NOMO-1 treated with DMSO at 0.1 percent for 48 hours (cell line): Measurements from ENCODE around the gene CYP27B1.
A peak's percentile ranks its signal among the peaks of the same experiment; 100 is the strongest.

Experiments
- DNase-seq: peaks from one replicate; lab custom pipeline; 2025; ENCODE audit not compliant: unreplicated experiment; lab: John Stamatoyannopoulos, UW

Gene CYP27B1

GRCh38 chr12:57767305-57767698, 424 bp upstream of the CYP27B1 start:
- DNase-seq, result no peak

DNA sequence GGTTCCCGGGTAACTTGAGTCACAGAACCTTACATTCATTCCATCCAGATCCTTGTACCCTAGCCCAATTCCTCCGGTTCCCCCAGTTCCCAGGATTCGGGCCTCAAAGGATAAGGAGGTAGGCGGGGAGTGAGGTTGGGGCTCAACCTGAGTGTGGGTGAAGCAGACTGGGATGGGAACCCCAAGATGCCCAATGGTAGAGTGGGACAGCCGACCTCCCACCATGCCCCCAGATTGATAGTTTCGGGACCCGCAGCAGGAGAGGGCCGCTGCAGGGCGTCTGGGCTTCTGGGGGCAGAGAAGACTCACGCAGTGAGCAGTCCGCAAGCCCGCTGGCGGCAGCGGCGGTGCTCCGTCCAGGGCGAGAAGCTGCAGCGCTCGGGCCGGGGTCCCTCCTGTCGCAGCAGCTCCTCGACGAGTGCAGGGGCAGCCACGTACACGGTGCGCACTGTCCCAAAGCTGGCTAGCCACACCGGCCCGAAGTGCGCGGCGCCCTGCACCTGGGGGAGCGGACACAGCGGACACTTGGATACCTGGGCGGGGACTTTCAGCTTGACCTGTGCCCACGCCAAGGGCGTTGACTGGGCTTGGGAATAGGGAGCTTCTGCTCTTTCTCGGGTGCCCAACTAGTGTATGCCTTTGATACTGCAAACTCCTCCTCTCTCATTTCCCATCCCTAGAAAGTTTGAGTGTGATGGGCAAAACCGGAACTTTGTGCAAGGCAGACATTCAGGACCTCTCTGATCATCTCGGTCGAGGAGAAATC, 997 bp downstream of the CYP27B1 start:
- no peak for DNase-seq

DNA sequence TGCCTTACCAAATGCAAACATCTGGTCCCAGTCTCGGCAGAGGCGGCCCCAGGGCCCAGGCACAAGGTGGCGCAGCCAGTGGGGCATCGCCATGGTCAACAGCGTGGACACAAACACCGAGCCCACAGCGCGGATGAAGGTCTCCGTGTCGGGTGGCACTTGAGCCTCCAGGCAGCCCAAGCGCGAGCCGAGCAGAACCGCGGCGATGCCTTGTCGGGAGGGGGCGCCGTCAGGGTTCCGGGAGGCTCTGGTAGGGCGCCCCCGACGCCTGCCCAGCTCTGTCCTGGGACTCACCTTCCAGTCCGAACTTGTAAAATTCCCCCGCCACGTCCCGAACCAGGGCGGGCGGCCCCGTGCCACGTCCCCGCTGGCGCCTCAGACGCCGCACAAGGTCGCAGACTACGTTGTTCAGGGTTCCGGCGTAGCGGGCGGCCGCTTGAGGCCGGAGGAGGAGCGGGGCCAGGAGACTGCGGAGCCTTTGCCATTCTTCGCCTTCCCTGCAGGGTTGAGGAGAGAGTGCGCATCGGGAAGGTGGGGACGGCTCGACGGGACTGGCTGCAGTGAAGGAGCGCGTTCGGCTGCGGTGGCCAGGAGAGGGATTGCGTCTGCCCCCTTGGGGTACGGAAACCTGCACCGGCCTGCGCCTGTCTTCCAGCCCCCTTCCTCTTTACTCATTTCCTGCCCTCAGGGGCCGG, 1.7 kb downstream of the CYP27B1 start:
- no peak for DNase-seq

GRCh38 chr12:57764662-57765002, 2.2 kb downstream of the CYP27B1 start:
- DNase-seq, result no peak

GRCh38 chr12:57763881-57764661, 2.8 kb downstream of the CYP27B1 start:
- no peak for DNase-seq

- DNase-seq, result no peak
Measured at GRCh38 chr12:57762463-57762862, 4.4 kb downstream of the CYP27B1 start.

- no peak for DNase-seq
Measured at GRCh38 chr12:57761391-57761998, 5.4 kb downstream of the CYP27B1 start.

GRCh38 chr12:57760347-57760982, 6.4 kb downstream of the CYP27B1 start:
- DNase-seq, result no peak

DNA sequence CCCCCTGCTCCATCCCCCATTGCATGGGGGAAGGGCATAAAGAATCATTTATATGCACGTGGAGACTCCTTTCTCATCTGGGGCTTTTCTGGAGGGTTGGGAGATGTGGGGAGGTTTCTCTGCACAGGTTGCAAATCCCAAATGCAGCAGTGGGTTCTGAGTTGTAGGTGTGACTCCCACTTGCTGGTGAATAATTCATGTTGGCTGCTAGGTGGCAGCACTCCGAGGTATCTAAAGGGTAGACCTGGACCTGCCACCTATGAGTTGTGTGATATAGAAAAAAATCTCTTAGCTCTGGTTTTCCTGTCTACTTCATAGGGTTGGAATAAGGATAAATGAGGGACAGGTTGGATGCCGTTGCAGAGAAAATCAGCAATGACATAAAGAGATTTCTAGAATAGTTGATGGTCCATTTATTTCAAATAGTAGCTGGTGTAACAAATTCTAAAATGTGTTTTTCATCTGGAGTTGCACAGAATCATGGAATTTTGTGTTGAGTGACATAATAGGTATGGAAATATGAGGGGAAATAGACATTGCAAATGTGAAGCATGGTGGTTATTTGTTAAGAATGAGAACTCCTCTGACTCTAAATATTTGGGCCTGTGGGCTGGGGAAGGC, 7.4 kb downstream of the CYP27B1 start:
- DNase-seq, result no peak

GRCh38 chr12:57758552-57759359, 8.1 kb downstream of the CYP27B1 start:
- DNase-seq, result no peak

DNA sequence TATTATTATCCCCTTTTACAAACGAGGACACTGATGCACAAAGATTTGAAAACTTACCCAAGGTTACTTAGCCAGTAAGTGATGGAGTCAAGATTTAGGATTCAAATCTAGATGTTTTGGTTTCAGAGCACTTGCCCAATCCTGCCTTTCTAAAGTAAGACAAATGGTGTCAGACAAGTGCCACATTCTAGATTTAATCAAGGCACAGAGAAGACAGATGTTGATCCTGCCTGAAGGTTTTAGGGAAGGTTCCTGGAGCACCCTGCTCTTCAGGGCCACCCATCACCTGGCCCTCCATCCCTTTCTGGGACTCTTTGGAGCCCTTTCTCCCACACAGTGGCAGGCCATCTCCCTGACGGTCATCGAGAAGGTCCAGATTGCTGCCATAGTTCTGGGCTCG, 9.1 kb downstream of the CYP27B1 start:
- DNase-seq, result no peak

DNA sequence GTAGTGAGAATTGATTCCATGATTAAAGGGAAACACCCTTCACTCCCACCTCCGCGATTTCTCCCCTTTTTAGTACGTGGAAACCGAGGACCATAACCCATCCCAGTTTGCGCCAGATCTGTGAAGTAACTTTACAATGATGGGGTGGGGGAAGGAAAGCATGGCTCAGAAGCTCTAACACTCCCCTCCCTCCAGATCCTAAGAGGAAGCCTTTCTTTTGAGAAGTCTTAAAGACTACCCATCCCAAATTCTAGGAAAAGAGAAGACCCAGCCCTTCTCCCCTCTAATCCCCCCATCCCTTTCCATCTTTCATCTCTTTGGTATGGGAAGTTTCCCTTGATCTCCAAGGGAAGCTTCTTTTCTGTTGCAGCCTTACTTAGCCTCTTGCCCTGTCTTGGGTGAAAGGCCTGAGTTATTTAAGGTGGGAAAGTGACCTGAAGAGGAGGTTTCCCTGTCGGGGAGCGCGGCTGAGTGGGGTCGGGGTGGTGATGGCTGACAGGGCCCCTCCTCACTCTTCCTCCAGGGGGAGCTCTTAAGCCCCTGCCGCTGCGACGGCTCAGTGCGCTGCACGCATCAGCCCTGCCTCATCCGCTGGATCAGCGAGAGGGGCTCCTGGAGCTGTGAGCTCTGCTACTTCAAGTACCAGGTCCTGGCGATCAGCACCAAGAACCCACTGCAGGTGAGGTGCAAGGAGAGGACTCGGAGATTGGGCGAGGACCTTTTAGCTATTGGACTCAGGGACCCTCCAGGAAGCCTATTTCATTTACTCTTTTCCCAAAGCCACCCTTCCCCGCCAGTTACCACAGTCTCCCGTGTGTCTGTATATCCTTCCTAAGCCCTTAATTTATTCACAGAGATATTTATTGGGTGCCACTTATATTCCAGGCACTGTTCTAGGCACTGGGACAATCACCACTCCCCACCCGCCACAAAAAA, 10.2 kb downstream of the CYP27B1 start:
- DNase-seq, result peak; percentile 53

DNA sequence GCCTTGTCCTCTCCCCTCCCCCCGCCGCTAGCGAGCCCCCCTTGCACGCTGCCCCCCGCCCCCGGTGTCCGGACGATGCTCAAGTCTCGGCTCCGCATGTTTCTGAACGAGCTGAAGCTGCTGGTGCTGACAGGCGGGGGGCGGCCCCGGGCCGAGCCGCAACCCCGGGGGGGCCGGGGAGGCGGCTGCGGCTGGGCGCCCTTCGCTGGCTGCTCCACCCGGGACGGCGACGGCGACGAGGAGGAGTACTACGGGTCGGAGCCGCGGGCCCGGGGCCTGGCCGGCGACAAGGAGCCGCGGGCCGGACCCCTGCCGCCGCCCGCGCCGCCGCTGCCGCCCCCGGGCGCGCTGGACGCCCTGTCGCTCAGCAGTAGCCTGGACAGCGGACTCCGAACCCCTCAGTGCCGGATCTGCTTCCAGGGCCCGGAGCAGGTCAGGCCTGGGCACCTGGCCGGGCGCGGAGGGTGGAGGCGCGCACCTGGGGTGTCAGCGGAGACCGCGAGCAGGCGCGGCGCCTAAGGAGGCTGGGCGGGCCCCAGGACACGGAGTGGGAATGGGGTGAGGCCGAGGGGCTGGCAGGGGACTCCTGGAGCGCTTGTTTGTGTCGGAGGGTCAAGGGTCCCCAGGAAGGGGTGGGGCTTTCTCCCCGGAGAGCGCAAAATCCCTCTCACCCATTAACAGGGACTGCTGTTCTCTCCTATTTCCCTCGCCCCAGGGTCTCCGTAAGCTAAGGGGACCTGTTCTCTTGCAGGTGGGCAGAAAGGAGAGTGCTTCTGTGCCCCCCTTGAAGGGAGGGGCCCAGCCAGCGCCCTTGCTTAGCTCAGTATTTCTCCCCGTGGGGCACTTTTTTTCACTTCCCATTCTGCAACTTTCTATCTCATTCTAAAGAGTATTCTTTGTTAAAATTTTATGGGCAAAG, 11.2 kb downstream of the CYP27B1 start:
- DNase-seq, result peak; percentile 34

- DNase-seq, result no peak
Measured at GRCh38 chr12:57755194-57755453, 11.8 kb downstream of the CYP27B1 start.

DNA sequence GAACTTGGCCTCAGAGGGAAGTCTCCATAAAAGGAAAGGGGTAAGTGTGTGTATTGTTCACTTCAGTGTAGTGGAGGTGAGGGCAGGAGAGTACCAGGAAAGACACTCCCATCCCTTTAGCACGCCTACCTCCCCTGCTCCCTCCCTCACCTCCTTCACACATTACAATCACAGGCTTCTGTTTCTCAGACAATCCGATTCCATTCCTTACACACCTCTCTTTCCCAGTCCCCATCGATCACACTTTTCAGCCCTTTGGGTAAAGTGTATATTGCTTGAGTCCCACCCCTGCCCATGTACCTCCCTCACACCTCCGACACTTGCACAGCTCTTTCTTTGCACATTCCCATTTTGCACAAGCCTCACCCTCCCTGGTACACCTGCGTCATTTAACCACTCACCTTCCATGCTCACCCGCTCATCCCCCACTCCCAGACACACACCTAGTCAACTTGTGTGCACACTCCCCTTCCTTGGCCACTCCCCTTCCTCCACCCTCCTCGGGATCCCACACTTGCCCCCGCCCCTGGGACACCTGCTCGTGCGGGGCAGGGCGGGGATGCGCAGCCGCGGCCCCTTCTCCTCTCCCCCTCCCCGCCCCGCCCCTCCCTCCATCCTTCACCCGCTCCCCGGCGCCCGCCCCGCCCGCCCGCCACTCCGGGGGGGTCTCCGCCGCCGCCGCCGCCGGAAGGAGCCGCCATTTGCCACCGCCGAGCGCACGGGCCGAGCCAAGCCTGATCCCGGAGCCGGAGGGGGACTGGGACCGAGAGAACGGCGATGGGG, 12.3 kb downstream of the CYP27B1 start, which contains the start of gene MARCHF9:
Gene MARCHF9 (plus strand): TSS at position 693 of the 783 bp plus-strand sequence. CDS start 426 bp downstream, outside the sequence.
- peak; percentile 38 for DNase-seq

DNA sequence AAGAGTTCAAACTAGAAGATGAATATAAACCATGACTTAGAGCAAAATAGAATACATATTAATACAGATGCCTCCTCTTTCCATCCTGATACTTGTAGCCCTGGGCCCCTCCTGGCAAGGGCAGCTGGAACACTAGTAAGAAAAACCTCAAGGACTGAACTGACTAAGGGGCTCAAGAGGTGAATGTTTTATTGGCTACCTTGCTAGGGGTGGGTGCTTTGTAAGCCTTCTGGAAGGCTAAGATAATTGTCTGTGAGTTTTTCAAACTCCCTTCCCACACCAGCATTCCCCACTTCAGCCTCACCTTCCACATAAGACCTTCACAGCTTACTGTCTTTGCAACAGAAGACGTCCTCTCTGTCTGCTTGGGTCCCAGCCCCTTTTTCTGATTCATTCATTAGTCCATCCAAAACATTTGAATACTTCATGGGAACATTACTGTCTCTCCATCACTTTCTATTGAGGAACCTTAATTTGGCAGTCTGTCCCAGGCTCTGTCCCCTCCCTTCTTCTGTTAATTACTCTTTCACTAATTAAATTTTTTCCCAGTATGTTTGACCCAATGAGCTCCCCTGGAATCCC, 13.0 kb downstream of the CYP27B1 start:
- no peak for DNase-seq

GRCh38 chr12:57752668-57753000, 14.2 kb downstream of the CYP27B1 start:
- no peak for DNase-seq
